HL-60 (cell line): ENCODE results near the gene SARDH.

ENCODE experiments used
- GABPA ChIP-seq: IDR thresholded peaks from 2 replicates; pipeline ENCODE4 v1.6.1; 2012; ENCODE audit warnings: low read depth
- POLR2AphosphoS5 ChIP-seq: IDR thresholded peaks from 2 replicates; pipeline ENCODE4 v1.6.1; 2012; ENCODE audit warnings: low read depth
- REST ChIP-seq: IDR thresholded peaks from 2 replicates; pipeline ENCODE4 v1.6.1; 2012; ENCODE audit warnings: low read depth; ENCODE audit not compliant: insufficient replicate concordance
- SPI1 ChIP-seq: IDR thresholded peaks from 2 replicates; pipeline ENCODE4 v1.6.1; 2012; ENCODE audit warnings: low read depth, mild to moderate bottlenecking, borderline replicate concordance
- TF ChIP-seq, protein P1 (sequence below): IDR thresholded peaks from one replicate; pipeline ENCODE4 v1.5.1; 2011; ENCODE audit warnings: low read length, control low read depth, inconsistent platforms; ENCODE audit not compliant: insufficient read depth

GRCh38 chr9:133759946-133760345 is 21.8 kb upstream of the SARDH start:
- TF ChIP-seq, protein P1, sequence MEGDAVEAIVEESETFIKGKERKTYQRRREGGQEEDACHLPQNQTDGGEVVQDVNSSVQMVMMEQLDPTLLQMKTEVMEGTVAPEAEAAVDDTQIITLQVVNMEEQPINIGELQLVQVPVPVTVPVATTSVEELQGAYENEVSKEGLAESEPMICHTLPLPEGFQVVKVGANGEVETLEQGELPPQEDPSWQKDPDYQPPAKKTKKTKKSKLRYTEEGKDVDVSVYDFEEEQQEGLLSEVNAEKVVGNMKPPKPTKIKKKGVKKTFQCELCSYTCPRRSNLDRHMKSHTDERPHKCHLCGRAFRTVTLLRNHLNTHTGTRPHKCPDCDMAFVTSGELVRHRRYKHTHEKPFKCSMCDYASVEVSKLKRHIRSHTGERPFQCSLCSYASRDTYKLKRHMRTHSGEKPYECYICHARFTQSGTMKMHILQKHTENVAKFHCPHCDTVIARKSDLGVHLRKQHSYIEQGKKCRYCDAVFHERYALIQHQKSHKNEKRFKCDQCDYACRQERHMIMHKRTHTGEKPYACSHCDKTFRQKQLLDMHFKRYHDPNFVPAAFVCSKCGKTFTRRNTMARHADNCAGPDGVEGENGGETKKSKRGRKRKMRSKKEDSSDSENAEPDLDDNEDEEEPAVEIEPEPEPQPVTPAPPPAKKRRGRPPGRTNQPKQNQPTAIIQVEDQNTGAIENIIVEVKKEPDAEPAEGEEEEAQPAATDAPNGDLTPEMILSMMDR = no peak
- TF ChIP-seq POLR2AphosphoS5 (no peak), REST (no peak), GABPA (no peak), SPI1 (no peak)
